ENCODE data around the gene PPP1R13B.

- TF ChIP-seq POLR2A (IDR thresholded peaks at IDR 0.05; ENCODE audit: extremely low read depth, insufficient read length) (no peak), CTCF (IDR thresholded peaks at IDR 0.05; ENCODE audit: low read depth, low read length) (no peak)
Observed at GRCh38 chr14:103892247-103892646, 44.9 kb upstream of the PPP1R13B start.

Data from NB4 (cell line).